NCI-H1105 (cell line): ENCODE measurements around the gene RBMS1.

Experiments used
- DNase-seq: peaks from one replicate; lab custom pipeline; 2025; lab: John Stamatoyannopoulos, UW

RBMS1 gene

GRCh38 chr2:160362541-160362940 is 131.1 kb downstream of the RBMS1 start:
- no peak for DNase-seq

- no peak for DNase-seq
Observed at GRCh38 chr2:160362018-160362417, 131.6 kb downstream of the RBMS1 start.

- DNase-seq = no peak
Observed at GRCh38 chr2:160360089-160360757, 133.4 kb downstream of the RBMS1 start.

- DNase-seq = no peak
Observed at GRCh38 chr2:160358046-160358445, 135.6 kb downstream of the RBMS1 start.

- DNase-seq = no peak
Observed at GRCh38 chr2:160356485-160356884, 137.1 kb downstream of the RBMS1 start.

GRCh38 chr2:160355080-160355479 is 138.5 kb downstream of the RBMS1 start:
- no peak for DNase-seq

- no peak for DNase-seq
Observed at GRCh38 chr2:160354677-160355076, 138.9 kb downstream of the RBMS1 start.

GRCh38 chr2:160353813-160354212 is 139.8 kb downstream of the RBMS1 start:
- DNase-seq = no peak

GRCh38 chr2:160353166-160353565 is 140.4 kb downstream of the RBMS1 start:
- no peak for DNase-seq

GRCh38 chr2:160352500-160352899 is 141.1 kb downstream of the RBMS1 start:
- no peak for DNase-seq

- DNase-seq = no peak
Observed at GRCh38 chr2:160351956-160352355, 141.7 kb downstream of the RBMS1 start.

GRCh38 chr2:160349306-160349705 is 144.3 kb downstream of the RBMS1 start:
- DNase-seq = no peak

GRCh38 chr2:160347269-160347863 is 146.2 kb downstream of the RBMS1 start:
- DNase-seq = no peak

- no peak for DNase-seq
Observed at GRCh38 chr2:160345071-160345764, 148.4 kb downstream of the RBMS1 start.

- DNase-seq = peak; percentile 49
Observed at GRCh38 chr2:160343404-160343803, 150.2 kb downstream of the RBMS1 start.

- DNase-seq = no peak
Observed at GRCh38 chr2:160339726-160340125, 153.9 kb downstream of the RBMS1 start.

GRCh38 chr2:160338901-160339685 is 154.5 kb downstream of the RBMS1 start:
- DNase-seq = no peak

GRCh38 chr2:160337728-160338127 is 155.9 kb downstream of the RBMS1 start:
- DNase-seq = no peak

GRCh38 chr2:160336635-160337034 is 157.0 kb downstream of the RBMS1 start:
- DNase-seq = no peak

- DNase-seq = no peak
Observed at GRCh38 chr2:160336105-160336504, 157.5 kb downstream of the RBMS1 start.

- DNase-seq = no peak
Observed at GRCh38 chr2:160335441-160335840, 158.2 kb downstream of the RBMS1 start.

- DNase-seq = no peak
Observed at GRCh38 chr2:160334028-160334741, 159.4 kb downstream of the RBMS1 start.
